ENCODE data around the gene YWHAG.
"Not testable (repeated sequence)": the region's sequence is repeated elsewhere in the genome, so short reads cannot be mapped to it uniquely, and the experiment has no call there.

GRCh38 chr7:76387789-76388188 lies 29.0 kb upstream of the YWHAG start:
- not testable (repeated sequence) for TF ChIP-seq CTCF (IDR thresholded peaks at IDR 0.05; ENCODE audit: insufficient read depth, low read depth, low read length); EZH2 (IDR thresholded peaks at IDR 0.05; ENCODE audit: insufficient read depth, low read length)
